Skin epidermis (tissue), 12 donors: ENCODE data around the gene BCKDHB.

Source experiments
- H3K27ac ChIP-seq, 21 experiments: fragments of 200-600 bp; sonication (generic) in 11 of 21; one replicate each; pipeline ENCODE4 v1.5.0; 2020; ENCODE audit warnings: mild to moderate bottlenecking in 3 of 21, inconsistent platforms in 2 of 21, moderate library complexity in 2 of 21
- H3K4me3 ChIP-seq, 7 experiments: fragments of 200-600 bp; sonication (generic) in 2 of 7; one replicate each; pipeline ENCODE4 v1.5.0; 2020; ENCODE audit warnings: inconsistent platforms in 2 of 7, mild to moderate bottlenecking in 2 of 7, moderate library complexity in 1 of 7

Gene BCKDHB

DNA sequence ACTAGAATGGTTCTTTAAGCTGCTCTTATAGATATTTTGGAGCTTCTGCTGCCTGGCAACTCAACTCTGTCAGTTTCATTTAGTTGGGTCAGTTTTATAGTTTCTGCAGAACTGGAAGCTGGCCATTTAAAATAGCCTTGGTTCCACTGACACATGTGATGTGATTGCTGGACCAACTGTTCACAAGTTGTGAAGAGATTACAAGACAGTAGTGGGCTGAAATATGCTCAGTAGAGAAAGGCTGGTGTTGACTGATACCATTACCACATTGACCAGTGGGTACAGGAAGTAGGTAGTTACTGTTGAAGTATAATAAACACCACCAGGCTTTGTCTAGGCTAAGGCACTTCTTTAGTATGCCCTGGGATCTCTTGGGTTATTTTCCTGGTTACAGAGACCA is 39.0 kb downstream of the BCKDHB start:
- no peak overlapping the region for H3K27ac ChIP-seq
- no peak overlapping the region for H3K4me3 ChIP-seq

DNA sequence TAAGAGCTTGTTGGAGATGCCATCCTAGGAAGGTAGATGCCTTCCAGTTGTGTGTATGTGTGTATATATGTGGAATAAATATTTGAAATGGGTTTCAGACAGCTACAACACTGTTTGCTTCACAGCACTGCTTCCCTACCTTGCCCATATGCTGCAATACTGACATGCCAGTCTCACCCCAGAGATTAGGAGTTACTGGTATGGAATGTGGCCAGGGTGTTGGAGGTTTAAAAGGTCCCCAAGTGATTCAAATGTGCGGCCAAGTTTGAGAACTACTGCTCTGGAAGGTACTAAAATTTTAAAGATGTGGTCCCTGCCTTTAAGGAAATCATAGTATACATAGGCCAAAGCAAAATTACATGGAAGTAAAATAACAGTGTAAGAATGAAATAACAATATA is 39.5 kb downstream of the BCKDHB start:
- Histone ChIP-seq H3K27ac (no peak overlapping the region), H3K4me3 (no peak overlapping the region)

DNA sequence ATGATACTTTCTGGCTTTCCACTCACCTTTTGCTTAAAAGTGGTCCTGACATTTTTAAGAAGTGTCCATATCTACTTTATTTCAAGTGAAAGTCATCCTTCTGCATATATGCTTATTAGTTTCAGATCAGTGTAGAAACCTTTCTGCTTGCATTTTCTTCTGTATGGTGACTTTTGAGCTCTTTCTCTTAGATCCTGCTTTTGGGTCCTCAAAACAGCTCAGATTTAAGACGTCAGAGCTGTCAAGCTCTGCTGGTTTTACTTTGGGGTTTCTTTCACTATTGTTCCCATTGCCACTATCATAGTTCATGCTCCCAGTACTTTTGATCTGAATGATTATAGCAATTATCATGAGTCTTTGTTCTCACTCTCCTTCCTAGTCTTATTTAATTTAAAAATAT is 41.7 kb downstream of the BCKDHB start:
- H3K27ac ChIP-seq = no peak overlapping the region
- H3K4me3 ChIP-seq = no peak overlapping the region

DNA sequence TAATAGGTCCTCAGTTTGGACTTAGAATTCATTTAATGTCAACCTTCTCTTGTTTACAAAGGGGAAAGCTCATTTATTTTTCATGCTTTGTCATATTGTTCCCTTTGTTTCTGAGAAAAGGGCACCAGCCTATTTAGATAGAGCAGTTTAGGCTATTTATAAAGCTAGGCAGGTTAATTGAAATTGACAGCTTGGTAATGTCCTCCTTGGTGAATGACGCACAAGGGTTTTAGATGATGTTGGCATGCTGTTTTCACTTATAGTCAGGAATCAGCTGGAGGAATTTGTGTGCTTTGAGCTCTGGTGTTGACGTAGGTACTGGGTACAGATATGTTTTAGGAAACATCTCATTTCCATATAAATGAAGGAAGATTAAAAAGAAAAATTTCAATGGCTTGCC is 45.2 kb downstream of the BCKDHB start:
- H3K27ac ChIP-seq = no peak overlapping the region

DNA sequence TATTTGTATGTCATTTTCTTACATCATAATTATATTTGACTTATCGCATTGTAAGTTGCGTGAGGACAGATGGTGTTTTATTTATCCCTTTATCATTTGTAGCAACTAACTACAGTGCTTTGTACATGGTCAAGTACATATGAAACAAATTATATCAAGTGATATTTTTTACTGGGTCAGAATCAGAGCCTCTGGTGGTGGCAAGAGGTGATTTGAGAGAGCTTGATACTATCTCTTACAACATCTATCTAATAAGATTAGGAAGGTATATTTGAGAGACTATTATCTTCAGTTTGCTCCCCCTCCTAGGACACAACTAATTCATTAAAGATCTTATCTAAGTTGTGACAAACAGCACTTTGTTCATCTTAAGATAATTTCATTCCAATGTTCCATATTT is 47.7 kb downstream of the BCKDHB start:
- Histone ChIP-seq H3K27ac (no peak overlapping the region), H3K4me3 (no peak overlapping the region)

More for the DNA sequence above, 45.2 kb downstream of the BCKDHB start:
- no peak overlapping the region for H3K4me3 ChIP-seq

DNA sequence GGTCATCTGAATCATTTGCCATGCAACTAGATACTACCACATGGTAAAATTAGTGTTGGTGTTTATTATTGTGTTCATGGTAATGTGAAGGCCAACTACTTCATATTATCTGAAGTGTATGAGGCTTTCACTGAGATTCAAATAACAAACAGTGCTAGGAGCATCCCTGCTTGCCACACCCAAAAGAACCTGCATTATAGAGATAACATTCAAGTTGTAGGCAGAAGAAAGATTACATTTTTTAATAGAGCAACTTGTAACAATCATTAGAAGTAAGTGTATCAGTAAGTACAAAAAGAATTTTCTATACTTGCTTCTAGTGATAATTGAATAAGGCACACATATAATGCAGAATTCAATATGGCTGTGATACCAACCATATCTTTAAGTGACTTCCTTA is 49.8 kb downstream of the BCKDHB start:
- H3K27ac ChIP-seq = no peak overlapping the region
- no peak overlapping the region for H3K4me3 ChIP-seq

DNA sequence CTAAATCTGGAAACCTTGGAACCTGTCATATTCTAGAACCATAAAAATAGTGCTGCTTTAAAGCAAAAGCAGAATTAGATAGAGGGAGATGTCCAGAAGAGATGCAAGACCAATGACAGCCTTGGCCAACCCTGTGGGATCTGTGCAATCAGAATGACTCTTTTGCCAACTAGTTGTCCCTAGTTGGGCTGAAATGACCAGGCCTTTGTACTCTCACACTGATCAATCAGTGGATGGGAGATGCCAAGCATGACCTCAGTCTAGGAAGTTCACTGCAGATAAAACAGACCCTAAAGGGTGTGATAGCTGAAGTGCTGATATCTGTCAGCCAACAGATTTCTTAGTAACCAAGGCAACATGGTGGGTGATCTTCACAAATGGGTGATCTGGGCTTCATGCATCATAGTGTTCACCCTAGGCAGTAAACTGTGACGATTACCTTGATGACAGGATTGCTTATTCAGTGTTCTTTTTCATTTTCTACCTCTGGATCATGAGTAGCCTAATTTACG is 52.1 kb downstream of the BCKDHB start:
- H3K4me3 ChIP-seq = no peak overlapping the region
- no peak overlapping the region for H3K27ac ChIP-seq

DNA sequence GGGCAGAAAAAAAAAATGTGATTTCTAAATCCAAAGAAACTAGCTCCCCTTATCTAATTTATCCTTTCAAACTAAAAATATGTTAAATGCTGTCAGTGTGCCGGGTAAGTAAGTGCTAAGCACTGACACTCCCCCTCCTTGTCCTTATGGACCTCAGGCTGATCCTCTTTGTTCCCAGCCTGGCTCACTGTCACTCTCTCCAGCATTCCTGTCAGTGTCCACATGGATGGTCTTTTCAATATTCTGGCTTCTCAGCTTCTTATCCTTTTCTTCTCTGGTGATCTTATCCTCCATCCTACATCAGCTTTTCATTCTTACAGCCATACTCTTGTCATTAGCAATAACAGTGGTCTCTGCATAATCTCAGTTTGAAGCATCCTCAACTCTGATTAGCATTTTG is 55.0 kb downstream of the BCKDHB start:
- H3K27ac ChIP-seq = no peak overlapping the region
- H3K4me3 ChIP-seq = no peak overlapping the region

DNA sequence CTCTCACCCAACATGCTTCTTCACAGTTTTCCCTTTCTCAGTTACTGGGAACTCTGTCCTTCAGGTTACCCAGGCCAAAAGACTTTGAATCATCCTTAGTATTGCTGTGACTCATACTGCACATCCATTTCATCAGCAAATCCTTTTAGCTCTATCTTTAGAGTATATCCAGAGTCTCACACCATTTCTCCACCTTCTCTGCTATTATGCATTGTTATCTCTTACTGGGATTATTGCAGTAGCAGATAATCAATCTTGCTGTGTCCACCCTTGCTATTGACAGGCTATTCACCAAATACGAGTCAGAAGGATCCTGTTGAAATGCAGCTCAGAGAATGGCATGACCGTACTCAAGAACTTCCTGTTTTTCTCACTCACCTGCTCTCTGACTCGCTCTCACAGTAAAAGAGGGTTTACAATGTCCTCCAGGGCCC is 57.3 kb downstream of the BCKDHB start:
- H3K4me3 ChIP-seq = no peak overlapping the region
- H3K27ac ChIP-seq = peak overlapping the region in 7 of 21 experiments; percentile 4 to 61 (median 34)

DNA sequence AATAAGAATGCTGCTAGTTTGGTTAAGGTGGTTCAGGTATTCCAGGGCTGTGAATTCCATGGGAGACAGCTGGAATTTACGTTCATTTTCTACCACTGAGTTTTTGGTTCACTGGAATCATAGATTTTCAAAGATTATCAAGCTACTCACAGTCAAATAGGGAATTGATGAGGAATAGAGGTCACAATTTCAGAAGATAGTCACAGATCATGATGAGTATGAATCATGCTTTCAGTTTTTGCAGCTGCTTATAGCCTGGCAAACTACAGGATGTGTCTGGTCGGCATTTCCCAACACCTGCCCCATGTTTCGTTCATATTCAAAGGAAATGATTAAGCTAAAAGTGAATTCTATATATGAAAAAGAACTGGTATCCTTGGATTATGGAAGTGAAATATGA is 58.7 kb downstream of the BCKDHB start:
- H3K4me3 ChIP-seq = no peak overlapping the region

DNA sequence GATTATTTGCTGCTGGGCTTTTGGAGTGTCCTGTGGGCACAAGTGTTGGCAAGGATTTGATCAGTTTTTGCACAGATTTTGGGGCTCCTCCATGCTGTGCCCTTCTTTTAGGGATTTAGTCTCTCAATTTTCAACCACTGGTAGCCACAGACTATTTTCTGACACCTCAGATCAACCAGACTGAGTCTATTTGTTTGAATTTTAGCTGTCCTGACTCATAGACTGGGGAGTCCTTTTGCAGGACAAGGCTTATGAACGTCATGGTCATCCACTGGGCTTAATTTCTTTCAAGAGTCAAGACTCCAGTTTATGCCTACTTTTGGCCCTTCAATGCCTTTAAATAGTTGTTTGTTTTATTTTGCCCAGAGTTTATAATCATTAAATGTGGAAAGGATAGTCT is 59.3 kb downstream of the BCKDHB start:
- no peak overlapping the region for H3K4me3 ChIP-seq
- no peak overlapping the region for H3K27ac ChIP-seq

More for the DNA sequence above, 58.7 kb downstream of the BCKDHB start:
- peak overlapping the region in 1 of 21 experiments; percentile 0 for H3K27ac ChIP-seq

DNA sequence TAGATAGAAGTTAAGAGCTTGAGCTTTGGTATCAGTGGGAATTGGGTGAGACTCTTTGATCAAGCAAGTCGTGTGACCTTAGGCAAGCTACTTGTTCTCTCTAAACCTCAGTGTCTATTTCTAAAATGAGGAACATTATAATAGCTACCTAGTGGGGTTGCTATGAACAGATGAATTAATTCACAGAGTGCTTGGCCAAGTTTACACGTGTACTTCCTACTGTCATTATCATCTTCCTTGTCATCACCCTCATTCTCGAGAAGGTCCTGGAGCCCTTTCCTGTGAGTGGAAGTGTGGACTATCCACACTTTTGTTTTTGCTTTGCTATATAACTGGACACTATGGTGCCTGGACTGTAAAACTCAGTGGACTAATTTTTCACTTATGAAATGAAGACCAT is 64.0 kb downstream of the BCKDHB start:
- Histone ChIP-seq H3K27ac (no peak overlapping the region), H3K4me3 (no peak overlapping the region)

DNA sequence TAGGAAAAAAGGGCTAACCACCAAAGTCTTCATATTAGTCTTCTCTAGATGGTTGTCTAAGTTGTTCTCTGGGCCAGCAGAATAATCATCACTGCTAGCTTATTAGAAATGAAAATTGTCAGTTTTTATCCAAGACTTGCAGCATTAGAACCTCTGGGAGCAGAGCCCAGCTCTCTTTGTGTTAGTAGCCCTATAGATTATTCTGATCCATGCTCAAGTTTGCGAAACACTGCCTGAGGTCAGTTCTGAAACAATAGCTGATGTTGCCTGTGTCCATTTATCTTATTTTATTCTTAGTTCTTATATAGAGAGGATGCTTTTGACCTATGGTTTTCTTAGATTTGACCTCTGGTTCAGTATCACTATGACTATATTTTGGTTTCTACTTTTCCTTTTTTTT is 66.9 kb downstream of the BCKDHB start:
- no peak overlapping the region for H3K27ac ChIP-seq
- H3K4me3 ChIP-seq = no peak overlapping the region

DNA sequence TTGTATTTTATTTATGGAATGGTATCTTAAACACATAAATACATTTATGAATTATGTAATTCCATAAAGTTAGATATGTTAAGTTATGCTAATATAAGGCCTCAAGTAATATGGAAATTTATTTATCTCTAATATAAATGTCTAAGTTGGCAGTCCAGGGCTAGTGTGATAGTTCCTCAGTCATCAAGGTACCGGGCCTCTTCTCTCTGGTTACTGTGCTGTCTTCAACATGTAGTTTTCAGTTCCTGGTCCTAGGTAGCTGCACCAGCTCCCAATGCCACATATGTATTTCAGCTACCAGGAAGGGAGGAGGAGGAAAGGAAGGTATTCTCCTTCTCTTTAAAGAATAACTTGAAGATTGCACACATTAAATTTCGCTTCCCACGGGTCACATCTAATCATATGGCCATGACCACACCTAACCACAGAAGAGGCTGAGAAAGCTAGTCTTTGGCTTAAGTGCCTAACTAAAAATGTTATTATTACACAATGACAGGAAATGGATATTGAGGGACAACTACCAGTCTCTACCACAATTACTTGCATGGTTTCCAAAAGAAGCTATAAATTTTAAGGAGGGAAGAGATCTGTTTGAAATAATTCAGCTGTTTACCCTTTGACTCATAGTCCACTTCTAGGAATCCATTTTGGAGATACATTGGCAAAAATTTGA is 68.6 kb downstream of the BCKDHB start:
- H3K27ac ChIP-seq = no peak overlapping the region
- no peak overlapping the region for H3K4me3 ChIP-seq

DNA sequence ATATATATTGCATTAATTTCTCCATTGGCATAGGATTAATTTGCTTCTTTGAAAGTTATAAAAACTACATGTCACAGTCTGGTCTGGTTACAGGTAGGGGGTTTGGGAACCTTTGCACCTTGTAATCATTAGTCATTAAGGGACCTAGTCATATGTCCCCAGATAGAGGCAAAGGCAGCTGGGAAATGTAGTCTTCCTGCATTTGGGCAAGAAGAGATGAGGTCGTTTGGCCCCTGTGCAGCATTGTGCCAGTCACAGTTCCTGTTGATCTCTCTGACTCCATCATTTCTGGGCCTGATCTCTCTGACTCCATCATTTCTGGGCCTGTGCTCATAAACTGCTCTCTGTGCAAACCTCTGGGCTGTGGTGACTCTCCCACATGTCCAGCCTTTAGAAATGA is 73.2 kb downstream of the BCKDHB start:
- no peak overlapping the region for H3K4me3 ChIP-seq
- H3K27ac ChIP-seq = no peak overlapping the region

DNA sequence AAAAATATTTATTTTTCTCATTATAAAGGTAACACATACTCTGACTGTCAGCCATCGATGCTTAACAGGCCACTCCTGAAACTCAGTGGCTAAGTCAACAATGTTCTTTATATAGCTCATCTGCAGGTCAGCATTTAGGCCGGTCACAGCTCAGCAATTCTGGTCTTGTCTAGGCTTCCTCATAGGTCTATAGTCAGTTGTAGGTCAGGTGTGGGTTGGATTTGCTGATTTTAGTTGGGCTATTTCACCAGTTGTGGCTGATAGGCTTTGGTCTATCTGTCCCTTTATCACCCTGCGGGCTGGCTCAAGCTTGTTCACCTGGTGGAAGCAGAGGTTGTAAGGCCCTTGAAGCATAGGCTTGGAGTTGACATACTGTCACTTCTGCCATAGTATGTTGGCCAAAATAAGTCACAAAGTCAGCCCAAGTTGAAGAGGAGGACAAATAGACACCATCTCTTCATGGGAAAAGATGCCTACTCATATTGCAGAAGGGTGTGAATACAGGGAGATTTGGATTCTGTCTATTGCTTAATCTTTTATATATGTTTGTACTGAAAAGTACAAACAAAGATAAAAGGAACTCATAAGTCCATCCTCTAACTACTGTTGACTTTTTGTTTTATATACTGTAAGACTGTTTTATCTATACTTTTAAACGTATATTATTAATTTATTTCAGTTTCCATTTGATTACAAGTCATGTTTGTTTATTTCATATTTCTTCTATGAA is 75.0 kb downstream of the BCKDHB start:
- H3K4me3 ChIP-seq = no peak overlapping the region
- no peak overlapping the region for H3K27ac ChIP-seq

DNA sequence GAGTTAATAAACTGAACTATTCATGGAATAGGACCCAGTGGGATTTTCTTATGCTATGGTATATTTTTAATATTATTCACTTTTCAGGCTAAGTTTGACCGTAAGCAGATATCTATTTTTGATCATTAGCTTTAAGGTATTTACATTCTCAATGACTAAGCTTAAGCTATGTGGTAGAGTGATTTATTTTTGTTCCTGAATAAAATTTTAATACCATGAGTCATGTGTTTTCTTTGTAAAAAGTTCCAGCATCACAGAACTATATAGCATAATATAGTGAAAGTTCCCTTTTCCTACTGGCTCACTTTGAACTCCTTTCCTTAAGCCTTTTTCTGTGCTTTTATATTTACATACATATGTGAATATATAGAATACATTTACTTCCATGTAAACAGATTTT is 75.8 kb downstream of the BCKDHB start:
- Histone ChIP-seq H3K4me3 (no peak overlapping the region), H3K27ac (no peak overlapping the region)

DNA sequence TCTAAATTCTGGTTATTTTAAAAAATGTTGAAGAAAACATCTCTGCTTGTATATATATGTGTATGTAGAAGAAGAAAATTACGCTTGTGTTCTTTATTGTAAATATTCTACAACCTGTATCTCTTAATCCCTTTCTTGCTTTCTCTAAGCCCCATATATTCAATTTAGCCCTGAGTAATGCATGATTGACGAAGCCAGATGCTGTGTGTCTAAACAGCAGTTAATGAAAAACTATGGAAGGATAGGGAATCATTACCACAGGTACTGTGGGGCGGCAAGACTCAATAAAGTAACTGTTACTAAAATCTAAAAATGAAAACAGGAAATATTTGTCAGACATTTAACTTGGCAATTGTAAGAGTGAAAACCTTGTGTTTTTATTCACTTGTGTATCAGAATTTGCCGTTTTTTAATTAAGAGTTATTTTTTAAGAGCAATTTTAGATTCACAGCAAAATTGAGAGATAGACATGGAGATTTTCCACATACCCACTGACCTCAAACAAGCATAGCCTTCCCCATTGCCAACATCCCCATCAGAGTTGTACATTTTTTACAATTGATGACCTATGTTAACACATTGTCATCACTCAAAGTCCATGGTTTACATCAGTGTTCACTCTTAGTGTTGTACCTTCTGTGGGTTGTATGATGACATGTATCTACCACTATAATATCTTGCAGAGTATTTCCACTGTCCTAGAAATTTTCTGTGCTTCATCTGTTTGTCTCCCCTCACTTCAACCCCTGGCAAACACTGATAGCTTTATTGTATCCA is 76.7 kb downstream of the BCKDHB start:
- Histone ChIP-seq H3K27ac (no peak overlapping the region), H3K4me3 (no peak overlapping the region)

DNA sequence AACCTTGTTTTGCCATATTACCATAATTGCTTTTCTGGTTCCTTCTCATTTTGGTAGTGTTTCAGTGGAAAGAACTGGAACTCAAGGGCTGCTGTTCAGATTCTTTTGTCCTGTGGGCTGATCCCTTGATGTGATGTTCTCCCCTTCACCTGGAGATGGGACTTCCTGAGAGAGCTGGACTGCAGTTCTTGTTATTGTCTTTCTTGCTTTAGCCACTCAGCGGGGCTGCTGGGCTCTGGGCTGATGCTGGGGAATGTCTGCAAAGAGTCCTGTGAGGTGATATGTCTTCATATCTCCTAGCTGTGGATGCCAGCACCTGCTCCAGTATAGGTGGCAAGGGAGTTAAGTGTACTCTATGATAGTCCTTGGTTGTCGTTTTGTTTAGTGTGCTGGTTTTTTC is 79.0 kb downstream of the BCKDHB start:
- no peak overlapping the region for H3K4me3 ChIP-seq

DNA sequence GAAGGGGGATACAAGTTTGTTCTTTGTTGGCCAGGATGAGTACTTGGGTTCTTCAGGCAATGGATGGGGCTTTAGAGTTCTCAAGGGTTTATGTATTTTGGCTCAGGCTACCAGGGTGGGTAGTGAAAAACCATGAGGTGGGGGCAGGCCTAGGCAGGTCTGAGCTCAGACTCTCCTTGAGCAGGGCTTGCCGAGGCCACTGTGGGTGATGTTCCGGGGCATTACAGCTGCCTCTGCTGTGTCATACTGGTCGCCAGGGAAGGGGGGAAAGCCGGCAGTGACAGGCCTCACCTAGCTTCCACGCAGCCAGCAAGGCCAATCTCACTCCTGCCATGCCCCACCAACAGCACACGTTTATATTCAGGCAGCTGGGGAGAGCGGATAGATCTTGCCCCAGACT is 79.6 kb downstream of the BCKDHB start:
- H3K27ac ChIP-seq = no peak overlapping the region
- no peak overlapping the region for H3K4me3 ChIP-seq

More for the DNA sequence above, 79.0 kb downstream of the BCKDHB start:
- no peak overlapping the region for H3K27ac ChIP-seq

DNA sequence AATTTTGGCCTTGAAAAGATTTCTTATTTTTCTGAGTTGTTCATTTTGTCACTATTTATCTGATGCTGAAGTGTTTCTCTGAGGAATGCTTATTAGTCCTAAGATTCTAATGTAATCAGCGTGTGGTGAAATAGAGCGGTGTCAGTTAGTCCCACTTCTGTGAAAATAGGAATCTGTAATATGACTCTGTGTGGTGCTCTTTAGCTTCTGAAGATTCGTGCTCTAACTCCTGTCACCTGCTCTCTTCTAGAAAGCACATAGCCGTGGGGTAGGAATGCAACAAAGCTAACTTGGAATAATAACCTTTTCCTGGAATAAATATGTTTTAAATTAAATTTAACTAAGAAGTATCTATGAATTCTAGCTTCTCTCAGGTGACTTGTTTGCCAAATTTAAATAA is 90.4 kb downstream of the BCKDHB start:
- Histone ChIP-seq H3K27ac (no peak overlapping the region), H3K4me3 (no peak overlapping the region)
